ENCODE measurements around the gene FHIT. TPM values are rescaled to one million over a fixed set of nuclear protein-coding genes. Genes with fewer than 3 reads are reported as not detected.

The FHIT gene
- total and polyA plus RNA-seq, 2 experiments from 2014 or later: 0.22 to 0.90 TPM

GRCh38 chr3:61149236-61149635 lies 102.0 kb downstream of the FHIT start:
- Histone ChIP-seq H3K4me2 (ENCODE audit: unreplicated experiment) (no peak overlapping the region), H3K9ac (no peak overlapping the region), H3K27ac (no peak overlapping the region), H3K79me2 (ENCODE audit: insufficient read depth) (no peaks in the 10 kb centered on the region), H4K20me1 (ENCODE audit: insufficient read depth) (no peaks in the 10 kb centered on the region), H3K9me3 (ENCODE audit: low read depth) (no peaks in the 10 kb centered on the region), H3F3A (ENCODE audit: insufficient read depth) (no peaks in the 10 kb centered on the region), H3K4me1 (ENCODE audit: insufficient read depth) (no peaks in the 10 kb centered on the region), H3K4me3 (no peak overlapping the region), H3K27me3 (replicated peaks; ENCODE audit: insufficient read depth) (no peaks in the 10 kb centered on the region), H3K9me2 (ENCODE audit: insufficient read depth) (no peaks in the 10 kb centered on the region), H2AFZ (no peak overlapping the region), H3K36me3 (ENCODE audit: low read depth) (no peaks in the 10 kb centered on the region)
- TF ChIP-seq EZH2 (IDR thresholded peaks at IDR 0.05; ENCODE audit: insufficient read depth, poor library complexity, severe bottlenecking): no peak
- no peak for TF ChIP-seq EZH2phosphoT487 (IDR thresholded peaks at IDR 0.05; ENCODE audit: insufficient read depth, low read depth)
- DNase-seq: no peak
- in situ Hi-C loops (cut with MboI): no loop called here

GRCh38 chr3:61146010-61146890 lies 105.0 kb downstream of the FHIT start:
- Histone ChIP-seq H3K9ac (no peak overlapping the region), H3K4me2 (ENCODE audit: unreplicated experiment) (no peak overlapping the region), H3K9me2 (ENCODE audit: insufficient read depth) (no peaks in the 10 kb centered on the region), H3K4me3 (no peak overlapping the region), H3K27me3 (replicated peaks; ENCODE audit: insufficient read depth) (no peaks in the 10 kb centered on the region), H3K27ac (no peak overlapping the region), H3K4me1 (ENCODE audit: insufficient read depth) (no peaks in the 10 kb centered on the region), H4K20me1 (ENCODE audit: insufficient read depth) (no peaks in the 10 kb centered on the region), H3F3A (ENCODE audit: insufficient read depth) (no peaks in the 10 kb centered on the region), H3K79me2 (ENCODE audit: insufficient read depth) (no peaks in the 10 kb centered on the region), H2AFZ (no peak overlapping the region), H3K9me3 (ENCODE audit: low read depth) (no peaks in the 10 kb centered on the region), H3K36me3 (ENCODE audit: low read depth) (no peaks in the 10 kb centered on the region)
- WGBS, 2 experiments (ENCODE audit: low coverage in 1 of 2, low lambda C conversion rate in 2 of 2, missing lambda C conversion rate in 2 of 2): 49 to 53% methylated on average over 3 of the region's 3 CpGs
- TF ChIP-seq EZH2 (IDR thresholded peaks at IDR 0.05; ENCODE audit: insufficient read depth, poor library complexity, severe bottlenecking): no peak
- no peak for TF ChIP-seq EZH2phosphoT487 (IDR thresholded peaks at IDR 0.05; ENCODE audit: insufficient read depth, low read depth)
- no peak for DNase-seq
- in situ Hi-C loops (cut with MboI): no loop called here

DNA sequence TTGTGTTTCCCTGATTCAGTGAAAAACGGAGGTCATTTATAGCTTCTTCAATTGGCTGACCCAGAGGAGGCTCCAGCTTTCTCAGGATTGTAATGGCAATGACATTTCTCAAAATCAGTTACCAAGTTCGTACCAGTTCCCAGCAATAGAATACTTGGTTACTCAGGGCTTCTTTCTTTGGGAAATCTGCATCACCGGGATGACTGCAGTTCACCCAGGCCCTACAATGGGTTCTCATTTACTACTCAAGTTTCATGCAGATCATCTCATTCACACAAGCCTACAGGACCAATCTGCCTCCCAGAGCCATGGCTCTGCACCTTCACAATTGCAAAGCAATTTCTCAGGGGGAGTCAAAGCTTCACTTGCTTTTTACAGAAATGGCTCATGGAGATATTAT lies 109.6 kb downstream of the FHIT start:
- in situ Hi-C loops (cut with MboI): no loop called here
- H3K36me3 ChIP-seq (ENCODE audit: low read depth): no peaks in the 10 kb centered on the region
- H4K20me1 ChIP-seq (ENCODE audit: insufficient read depth): no peaks in the 10 kb centered on the region
- no peak overlapping the region for H3K9ac ChIP-seq
- no peaks in the 10 kb centered on the region for H3F3A ChIP-seq (ENCODE audit: insufficient read depth)
- no peaks in the 10 kb centered on the region for H3K9me3 ChIP-seq (ENCODE audit: low read depth)
- no peak overlapping the region for H3K27ac ChIP-seq
- 13 to 28% methylated on average over 3 of the region's 3 CpGs for WGBS, 2 experiments (ENCODE audit: low coverage in 1 of 2, low lambda C conversion rate in 2 of 2, missing lambda C conversion rate in 2 of 2)
- H3K79me2 ChIP-seq (ENCODE audit: insufficient read depth): no peaks in the 10 kb centered on the region
- H3K9me2 ChIP-seq (ENCODE audit: insufficient read depth): no peaks in the 10 kb centered on the region
- no peak overlapping the region for H3K4me2 ChIP-seq (ENCODE audit: unreplicated experiment)
- H3K4me1 ChIP-seq (ENCODE audit: insufficient read depth): no peaks in the 10 kb centered on the region
- H3K27me3 ChIP-seq (replicated peaks; ENCODE audit: insufficient read depth): no peaks in the 10 kb centered on the region
- H3K4me3 ChIP-seq: no peak overlapping the region
- TF ChIP-seq EZH2phosphoT487 (IDR thresholded peaks at IDR 0.05; ENCODE audit: insufficient read depth, low read depth): no peak
- no peak for TF ChIP-seq EZH2 (IDR thresholded peaks at IDR 0.05; ENCODE audit: insufficient read depth, poor library complexity, severe bottlenecking)
- DNase-seq: no peak
- no peak overlapping the region for H2AFZ ChIP-seq

GRCh38 chr3:61141227-61141626 lies 110.0 kb downstream of the FHIT start:
- WGBS, 2 experiments (ENCODE audit: low coverage in 1 of 2, low lambda C conversion rate in 2 of 2, missing lambda C conversion rate in 2 of 2): 58 to 60% methylated on average over 4 of the region's 4 CpGs

More at GRCh38 chr3:61141227-61141626, 110.0 kb downstream of the FHIT start:
- in situ Hi-C loops (cut with MboI): no loop called here
- no peak overlapping the region for H3K4me2 ChIP-seq (ENCODE audit: unreplicated experiment)
- no peaks in the 10 kb centered on the region for H3K4me1 ChIP-seq (ENCODE audit: insufficient read depth)
- H3K9ac ChIP-seq: no peak overlapping the region
- no peak overlapping the region for H3K27ac ChIP-seq
- H3K79me2 ChIP-seq (ENCODE audit: insufficient read depth): no peaks in the 10 kb centered on the region
- H3F3A ChIP-seq (ENCODE audit: insufficient read depth): no peaks in the 10 kb centered on the region
- H3K4me3 ChIP-seq: no peak overlapping the region
- H3K27me3 ChIP-seq (replicated peaks; ENCODE audit: insufficient read depth): no peaks in the 10 kb centered on the region
- no peak for TF ChIP-seq EZH2phosphoT487 (IDR thresholded peaks at IDR 0.05; ENCODE audit: insufficient read depth, low read depth)
- no peak for TF ChIP-seq EZH2 (IDR thresholded peaks at IDR 0.05; ENCODE audit: insufficient read depth, poor library complexity, severe bottlenecking)
- H3K36me3 ChIP-seq (ENCODE audit: low read depth): no peaks in the 10 kb centered on the region
- H3K9me3 ChIP-seq (ENCODE audit: low read depth): no peaks in the 10 kb centered on the region
- H4K20me1 ChIP-seq (ENCODE audit: insufficient read depth): no peaks in the 10 kb centered on the region
- DNase-seq: no peak
- H2AFZ ChIP-seq: no peak overlapping the region
- H3K9me2 ChIP-seq (ENCODE audit: insufficient read depth): no peaks in the 10 kb centered on the region

All from GM23248 (cell line).